ENCODE data around the gene B3GNT3.

DNA sequence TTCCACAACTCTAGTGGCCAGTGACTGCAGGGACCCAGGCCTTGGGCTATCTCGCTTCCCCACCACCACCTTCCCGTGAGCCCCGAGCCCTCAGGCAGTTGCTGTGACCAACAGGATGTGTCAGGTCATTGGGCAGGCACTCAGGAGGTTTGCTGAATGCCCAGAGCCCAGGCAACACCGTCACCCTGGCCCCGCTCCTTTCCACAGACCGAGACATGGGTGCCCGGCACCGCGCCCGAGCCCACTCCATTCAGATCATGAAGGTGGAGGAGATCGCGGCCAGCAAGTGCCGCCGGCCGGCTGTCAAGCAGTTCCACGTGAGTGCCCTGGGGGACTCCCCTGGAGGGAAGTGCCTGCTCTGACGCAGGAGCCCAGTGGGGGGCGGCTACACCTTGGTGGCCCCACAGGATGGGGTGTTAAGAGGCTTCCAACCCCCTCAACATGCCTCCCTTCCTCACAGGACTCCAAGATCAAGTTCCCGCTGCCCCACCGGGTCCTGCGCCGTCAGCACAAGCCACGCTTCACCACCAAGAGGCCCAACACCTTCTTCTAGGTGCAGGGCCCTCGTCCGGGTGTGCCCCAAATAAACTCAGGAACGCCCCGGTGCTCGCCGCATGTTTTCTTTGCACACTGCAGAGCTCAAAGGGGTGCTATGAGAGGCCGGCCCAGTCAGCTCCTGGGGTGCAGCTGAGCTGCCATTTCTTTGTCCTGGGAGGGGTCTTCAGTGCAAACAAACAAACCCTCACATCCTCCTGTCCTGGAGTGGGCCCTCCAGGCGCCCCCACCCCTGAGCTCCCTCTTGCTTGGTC is 68.0 kb downstream of the B3GNT3 start:
- TF ChIP-seq CTCF (IDR thresholded peaks at IDR 0.05) (no peak), POLR2A (IDR thresholded peaks at IDR 0.05) (no peak)
